ENCODE data around the gene BSND. TPM values are rescaled to one million over a fixed set of nuclear protein-coding genes. Genes with fewer than 3 reads are reported as not detected.
A peak's percentile ranks its signal among the peaks of the same experiment; 100 is the strongest.

The BSND gene
- total and polyA plus RNA-seq, 9 of the 15 experiments (the other 6 are each of a cell fraction or from before 2014, with no cell fraction given) = not detected

DNA sequence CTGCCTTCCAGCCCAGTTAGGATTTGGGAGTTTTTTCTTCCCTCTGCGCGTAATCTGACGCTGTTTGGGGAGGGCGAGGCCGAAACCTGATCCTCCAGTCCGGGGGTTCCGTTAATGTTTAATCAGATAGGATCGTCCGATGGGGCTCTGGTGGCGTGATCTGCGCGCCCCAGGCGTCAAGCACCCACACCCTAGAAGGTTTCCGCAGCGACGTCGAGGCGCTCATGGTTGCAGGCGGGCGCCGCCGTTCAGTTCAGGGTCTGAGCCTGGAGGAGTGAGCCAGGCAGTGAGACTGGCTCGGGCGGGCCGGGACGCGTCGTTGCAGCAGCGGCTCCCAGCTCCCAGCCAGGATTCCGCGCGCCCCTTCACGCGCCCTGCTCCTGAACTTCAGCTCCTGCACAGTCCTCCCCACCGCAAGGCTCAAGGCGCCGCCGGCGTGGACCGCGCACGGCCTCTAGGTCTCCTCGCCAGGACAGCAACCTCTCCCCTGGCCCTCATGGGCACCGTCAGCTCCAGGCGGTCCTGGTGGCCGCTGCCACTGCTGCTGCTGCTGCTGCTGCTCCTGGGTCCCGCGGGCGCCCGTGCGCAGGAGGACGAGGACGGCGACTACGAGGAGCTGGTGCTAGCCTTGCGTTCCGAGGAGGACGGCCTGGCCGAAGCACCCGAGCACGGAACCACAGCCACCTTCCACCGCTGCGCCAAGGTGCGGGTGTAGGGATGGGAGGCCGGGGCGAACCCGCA lies 40.8 kb downstream of the BSND start, which contains the start of gene PCSK9 (continued):
- TF ChIP-seq, protein P1, sequence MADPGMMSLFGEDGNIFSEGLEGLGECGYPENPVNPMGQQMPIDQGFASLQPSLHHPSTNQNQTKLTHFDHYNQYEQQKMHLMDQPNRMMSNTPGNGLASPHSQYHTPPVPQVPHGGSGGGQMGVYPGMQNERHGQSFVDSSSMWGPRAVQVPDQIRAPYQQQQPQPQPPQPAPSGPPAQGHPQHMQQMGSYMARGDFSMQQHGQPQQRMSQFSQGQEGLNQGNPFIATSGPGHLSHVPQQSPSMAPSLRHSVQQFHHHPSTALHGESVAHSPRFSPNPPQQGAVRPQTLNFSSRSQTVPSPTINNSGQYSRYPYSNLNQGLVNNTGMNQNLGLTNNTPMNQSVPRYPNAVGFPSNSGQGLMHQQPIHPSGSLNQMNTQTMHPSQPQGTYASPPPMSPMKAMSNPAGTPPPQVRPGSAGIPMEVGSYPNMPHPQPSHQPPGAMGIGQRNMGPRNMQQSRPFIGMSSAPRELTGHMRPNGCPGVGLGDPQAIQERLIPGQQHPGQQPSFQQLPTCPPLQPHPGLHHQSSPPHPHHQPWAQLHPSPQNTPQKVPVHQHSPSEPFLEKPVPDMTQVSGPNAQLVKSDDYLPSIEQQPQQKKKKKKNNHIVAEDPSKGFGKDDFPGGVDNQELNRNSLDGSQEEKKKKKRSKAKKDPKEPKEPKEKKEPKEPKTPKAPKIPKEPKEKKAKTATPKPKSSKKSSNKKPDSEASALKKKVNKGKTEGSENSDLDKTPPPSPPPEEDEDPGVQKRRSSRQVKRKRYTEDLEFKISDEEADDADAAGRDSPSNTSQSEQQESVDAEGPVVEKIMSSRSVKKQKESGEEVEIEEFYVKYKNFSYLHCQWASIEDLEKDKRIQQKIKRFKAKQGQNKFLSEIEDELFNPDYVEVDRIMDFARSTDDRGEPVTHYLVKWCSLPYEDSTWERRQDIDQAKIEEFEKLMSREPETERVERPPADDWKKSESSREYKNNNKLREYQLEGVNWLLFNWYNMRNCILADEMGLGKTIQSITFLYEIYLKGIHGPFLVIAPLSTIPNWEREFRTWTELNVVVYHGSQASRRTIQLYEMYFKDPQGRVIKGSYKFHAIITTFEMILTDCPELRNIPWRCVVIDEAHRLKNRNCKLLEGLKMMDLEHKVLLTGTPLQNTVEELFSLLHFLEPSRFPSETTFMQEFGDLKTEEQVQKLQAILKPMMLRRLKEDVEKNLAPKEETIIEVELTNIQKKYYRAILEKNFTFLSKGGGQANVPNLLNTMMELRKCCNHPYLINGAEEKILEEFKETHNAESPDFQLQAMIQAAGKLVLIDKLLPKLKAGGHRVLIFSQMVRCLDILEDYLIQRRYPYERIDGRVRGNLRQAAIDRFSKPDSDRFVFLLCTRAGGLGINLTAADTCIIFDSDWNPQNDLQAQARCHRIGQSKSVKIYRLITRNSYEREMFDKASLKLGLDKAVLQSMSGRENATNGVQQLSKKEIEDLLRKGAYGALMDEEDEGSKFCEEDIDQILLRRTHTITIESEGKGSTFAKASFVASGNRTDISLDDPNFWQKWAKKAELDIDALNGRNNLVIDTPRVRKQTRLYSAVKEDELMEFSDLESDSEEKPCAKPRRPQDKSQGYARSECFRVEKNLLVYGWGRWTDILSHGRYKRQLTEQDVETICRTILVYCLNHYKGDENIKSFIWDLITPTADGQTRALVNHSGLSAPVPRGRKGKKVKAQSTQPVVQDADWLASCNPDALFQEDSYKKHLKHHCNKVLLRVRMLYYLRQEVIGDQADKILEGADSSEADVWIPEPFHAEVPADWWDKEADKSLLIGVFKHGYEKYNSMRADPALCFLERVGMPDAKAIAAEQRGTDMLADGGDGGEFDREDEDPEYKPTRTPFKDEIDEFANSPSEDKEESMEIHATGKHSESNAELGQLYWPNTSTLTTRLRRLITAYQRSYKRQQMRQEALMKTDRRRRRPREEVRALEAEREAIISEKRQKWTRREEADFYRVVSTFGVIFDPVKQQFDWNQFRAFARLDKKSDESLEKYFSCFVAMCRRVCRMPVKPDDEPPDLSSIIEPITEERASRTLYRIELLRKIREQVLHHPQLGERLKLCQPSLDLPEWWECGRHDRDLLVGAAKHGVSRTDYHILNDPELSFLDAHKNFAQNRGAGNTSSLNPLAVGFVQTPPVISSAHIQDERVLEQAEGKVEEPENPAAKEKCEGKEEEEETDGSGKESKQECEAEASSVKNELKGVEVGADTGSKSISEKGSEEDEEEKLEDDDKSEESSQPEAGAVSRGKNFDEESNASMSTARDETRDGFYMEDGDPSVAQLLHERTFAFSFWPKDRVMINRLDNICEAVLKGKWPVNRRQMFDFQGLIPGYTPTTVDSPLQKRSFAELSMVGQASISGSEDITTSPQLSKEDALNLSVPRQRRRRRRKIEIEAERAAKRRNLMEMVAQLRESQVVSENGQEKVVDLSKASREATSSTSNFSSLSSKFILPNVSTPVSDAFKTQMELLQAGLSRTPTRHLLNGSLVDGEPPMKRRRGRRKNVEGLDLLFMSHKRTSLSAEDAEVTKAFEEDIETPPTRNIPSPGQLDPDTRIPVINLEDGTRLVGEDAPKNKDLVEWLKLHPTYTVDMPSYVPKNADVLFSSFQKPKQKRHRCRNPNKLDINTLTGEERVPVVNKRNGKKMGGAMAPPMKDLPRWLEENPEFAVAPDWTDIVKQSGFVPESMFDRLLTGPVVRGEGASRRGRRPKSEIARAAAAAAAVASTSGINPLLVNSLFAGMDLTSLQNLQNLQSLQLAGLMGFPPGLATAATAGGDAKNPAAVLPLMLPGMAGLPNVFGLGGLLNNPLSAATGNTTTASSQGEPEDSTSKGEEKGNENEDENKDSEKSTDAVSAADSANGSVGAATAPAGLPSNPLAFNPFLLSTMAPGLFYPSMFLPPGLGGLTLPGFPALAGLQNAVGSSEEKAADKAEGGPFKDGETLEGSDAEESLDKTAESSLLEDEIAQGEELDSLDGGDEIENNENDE (IDR thresholded peaks at IDR 0.05; ENCODE audit: low read depth, low read length) = no peak
- TF ChIP-seq HIVEP1 (CRISPR knock-in tag; IDR thresholded peaks at IDR 0.05) (no peak), FOXM1 (IDR thresholded peaks at IDR 0.05; ENCODE audit: low read depth) (no peak), FOXM1 (CRISPR knock-in tag; IDR thresholded peaks at IDR 0.05; ENCODE audit: low read depth) (peak; percentile 78; the same call in 1 of the 2 replicates), EHMT2 (IDR thresholded peaks at IDR 0.05) (no peak), HDAC8 (tag; IDR thresholded peaks at IDR 0.05) (no peak), ZZZ3 (IDR thresholded peaks at IDR 0.05) (no peak), TCFL5 (CRISPR knock-in tag; conservative IDR thresholded peaks at IDR 0.05) (no peak), NCOA6 (IDR thresholded peaks at IDR 0.05) (peak; percentile 50; the same call in 1 of the 2 replicates), CHD1 (IDR thresholded peaks at IDR 0.05; ENCODE audit: low read length) (peak; percentile 47), KDM5B (IDR thresholded peaks at IDR 0.05; ENCODE audit: insufficient replicate concordance, low read depth, low read length) (peak; percentile 62)
- TF ChIP-seq, protein P2, sequence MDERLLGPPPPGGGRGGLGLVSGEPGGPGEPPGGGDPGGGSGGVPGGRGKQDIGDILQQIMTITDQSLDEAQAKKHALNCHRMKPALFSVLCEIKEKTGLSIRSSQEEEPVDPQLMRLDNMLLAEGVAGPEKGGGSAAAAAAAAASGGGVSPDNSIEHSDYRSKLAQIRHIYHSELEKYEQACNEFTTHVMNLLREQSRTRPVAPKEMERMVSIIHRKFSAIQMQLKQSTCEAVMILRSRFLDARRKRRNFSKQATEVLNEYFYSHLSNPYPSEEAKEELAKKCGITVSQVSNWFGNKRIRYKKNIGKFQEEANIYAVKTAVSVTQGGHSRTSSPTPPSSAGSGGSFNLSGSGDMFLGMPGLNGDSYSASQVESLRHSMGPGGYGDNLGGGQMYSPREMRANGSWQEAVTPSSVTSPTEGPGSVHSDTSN (CRISPR knock-in tag; IDR thresholded peaks at IDR 0.05; ENCODE audit: low read depth) = no peak
- TF ChIP-seq, protein P2 (tag; conservative IDR thresholded peaks at IDR 0.05; ENCODE audit: low read depth) = no peak
